ENCODE measurements around the gene CDR2.
A peak's percentile ranks its signal among the peaks of the same experiment; 100 is the strongest.
"Not testable (repeated sequence)": the region's sequence is repeated elsewhere in the genome, so short reads cannot be mapped to it uniquely, and the experiment has no call there.

Gene CDR2

DNA sequence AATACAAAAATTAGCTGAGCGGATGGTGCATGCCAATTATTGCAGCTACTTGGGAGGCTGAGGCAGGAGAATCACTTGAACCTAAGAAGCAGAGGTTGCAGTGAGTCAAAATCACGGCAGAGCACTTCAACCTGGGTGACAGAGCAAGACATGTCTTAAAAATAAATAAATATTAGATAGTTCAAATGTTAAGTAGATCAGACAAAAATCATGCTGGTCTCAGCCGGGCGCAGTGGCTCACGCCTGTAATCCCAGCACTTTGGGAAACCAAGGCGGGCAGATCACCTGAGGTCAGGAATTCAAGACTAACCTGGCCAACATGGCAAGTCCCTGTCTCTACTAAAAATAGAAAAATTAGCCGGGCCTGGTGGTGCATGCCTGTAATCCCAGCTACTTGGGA lies 73.0 kb downstream of the CDR2 start:
- DNase-seq: not testable (repeated sequence)

DNA sequence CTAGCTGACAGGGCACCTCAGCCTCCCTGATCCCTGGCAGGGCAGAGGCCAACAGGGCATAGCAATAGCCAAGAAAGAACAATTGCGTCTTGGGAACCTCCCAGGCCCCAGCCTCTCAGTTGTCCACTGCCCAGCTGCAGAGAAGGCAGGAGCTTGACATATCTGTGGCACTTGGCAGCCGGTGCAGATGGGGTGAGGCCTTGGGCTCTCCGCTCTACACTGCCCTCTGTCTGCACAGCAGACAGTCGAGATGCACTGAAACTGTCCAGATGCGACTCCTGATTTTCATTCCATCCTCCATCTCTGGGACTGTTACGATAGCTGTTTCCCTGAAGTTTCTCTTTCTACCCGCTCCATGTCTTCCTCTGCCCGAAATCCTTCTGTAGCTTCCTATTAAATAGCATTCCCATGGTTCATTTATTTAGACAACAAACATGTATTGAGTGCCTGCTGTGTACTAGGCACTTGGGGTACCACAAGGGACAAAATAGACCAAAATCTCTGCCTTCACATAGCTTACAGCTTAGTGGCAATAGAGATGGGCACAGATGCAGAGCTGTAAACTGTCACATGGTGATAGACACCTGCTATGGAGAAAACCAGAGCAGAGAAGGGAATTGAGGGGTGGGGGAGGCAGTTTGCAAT lies 73.9 kb downstream of the CDR2 start:
- no peak for DNase-seq

DNA sequence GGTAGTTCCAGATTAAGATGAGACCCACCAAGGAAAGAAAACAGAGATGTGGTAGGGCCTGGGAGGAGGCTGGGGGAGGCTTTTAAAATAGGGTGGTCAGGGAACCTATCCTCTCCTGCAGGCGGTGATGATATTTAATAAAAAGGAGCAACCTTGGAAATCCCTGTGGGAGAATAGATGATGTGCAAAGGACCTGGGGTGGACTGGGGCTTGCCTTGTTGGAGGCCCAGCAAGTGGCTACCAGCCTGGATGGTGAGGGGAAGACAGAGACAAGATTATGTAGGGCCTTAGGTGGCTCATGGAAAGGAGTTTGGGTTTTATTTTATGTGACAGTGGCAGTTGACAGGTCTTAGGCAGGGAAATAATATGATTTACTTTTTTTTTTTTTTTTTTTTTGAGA lies 75.4 kb downstream of the CDR2 start:
- DNase-seq: no peak

DNA sequence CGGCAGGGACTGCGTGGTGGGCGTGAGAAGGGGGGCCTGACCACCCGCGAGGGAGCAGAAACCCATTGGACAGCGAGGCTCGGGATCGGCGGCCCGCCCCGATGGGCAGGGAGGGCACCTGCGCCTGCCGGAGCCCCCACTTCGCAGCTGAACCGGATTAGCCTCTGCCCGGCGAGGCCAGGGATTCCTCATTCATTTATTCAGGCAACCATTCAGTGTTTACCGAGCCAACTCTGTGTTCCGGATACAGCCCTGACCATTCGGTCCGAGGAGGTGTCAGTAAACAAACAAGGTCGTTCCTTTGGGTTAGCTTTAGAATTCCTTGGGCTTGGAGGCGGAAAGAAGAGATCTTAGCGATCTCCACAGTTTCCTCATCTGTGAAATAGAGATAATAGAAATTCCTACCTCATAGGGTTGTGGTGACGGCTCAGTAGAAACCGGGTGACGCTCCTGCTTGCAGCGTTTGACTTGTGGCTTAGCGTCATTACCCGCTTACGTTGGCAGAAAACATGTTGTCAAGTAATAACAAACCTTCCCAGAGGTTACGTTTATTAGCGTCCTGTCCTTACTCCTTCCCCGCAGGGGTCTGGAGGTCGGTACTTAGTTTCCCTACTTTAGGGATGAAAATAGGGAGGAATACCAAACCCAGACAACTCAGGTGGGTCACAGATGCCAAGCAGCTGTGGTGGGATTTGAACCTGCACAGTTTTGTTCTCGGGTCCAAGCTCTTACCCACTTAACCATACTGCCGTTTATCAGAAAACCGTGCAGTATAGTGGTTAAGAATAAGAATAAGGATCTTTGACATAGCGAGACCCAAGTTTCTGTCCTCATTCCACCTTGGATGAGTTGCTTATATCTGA lies 76.3 kb downstream of the CDR2 start:
- DNase-seq: peak; percentile 63

DNA sequence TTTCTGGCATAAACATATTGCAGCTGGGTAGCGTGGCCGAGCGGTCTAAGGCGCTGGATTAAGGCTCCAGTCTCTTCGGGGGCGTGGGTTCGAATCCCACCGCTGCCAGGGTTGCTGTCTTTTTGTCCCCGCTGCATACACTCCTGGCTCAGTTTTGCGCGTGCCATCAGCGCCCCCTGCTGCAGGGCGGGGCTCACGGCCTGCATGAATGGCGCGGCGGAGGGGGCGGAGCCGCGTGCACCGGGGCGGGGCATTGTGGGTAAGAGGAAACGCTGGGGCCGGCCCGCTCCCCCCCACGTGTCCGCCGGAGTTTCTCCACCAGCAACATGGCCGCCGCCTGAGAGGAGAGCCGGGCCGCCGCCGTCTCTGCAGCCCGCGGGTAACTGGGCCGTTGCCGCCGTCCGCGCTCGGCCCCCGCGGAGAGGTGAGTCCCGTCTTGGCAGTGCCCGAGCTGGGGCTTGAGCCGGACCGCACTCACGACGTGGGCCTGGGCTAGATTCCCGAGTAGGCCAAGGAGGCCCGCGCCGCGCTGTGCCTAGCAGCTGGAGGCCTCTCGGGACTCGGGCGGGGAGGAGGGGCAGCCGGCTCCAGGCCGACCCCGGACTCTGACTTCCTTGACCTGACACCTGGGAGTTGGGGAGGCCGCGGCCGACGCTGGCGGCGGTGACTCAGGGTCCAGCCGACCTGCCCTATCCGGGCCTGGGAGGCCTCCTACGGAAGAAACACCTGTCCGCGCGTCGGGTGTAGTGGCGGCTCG lies 77.1 kb downstream of the CDR2 start, which contains the start of gene POLR3E:
TSS of gene POLR3E (plus strand) at position 296 of the 757 bp plus-strand sequence. CDS start 5,560 bp downstream, outside the sequence.
- DNase-seq: peak; percentile 99

DNA sequence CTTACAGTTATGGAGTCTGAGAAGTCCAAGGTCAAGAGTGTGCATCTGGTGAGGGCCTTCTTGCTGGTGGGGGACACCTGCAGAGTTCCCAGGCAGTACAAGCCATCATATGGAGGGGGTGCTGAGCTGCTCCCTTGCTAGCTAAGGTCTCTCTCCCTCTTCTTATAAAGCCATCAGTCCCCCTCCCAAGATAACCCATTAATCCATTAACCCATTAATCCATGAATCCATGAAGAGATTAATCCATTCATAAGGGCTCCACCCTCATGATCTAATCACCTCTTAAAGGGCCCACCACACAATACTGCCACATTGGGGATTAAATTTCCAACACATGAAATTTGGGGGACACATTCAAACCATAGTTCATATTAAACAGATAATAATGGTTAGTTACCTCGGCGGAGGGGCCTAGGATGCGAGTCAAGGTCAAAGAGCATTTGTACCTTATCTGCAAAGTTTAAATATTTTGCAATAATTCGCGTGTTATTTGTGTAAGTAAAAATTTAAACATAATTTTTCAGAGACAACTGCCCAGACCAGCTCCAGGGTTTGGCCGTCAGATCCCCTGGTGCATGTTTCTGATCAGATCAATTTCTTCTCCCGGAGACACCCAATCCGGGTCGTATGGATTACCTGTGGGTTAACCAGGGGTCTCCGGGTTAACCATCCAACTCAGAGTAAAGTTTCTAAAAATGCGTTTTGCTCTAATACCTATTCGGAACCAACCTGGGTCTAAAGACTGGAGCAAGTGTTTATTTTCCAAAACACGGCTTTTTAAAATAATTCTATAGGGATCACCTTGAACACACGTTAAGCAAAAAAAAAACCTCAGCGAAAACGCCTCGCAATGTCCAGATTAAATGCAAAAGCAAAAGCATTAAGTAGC lies 78.0 kb downstream of the CDR2 start:
- no peak for DNase-seq

All from activated CD4-positive, alpha-beta T cell treated with anti-CD3 and anti-CD28 coated beads for 1 hour (primary cell).